HG03280 (cell line): ENCODE results near the gene JAG2.

Experiments
- ATAC-seq: cut with Tn5 transposase; IDR thresholded peaks from one replicate; pipeline ENCODE4 v1.9.1; 2021; ENCODE audit warnings: mild to moderate bottlenecking, moderate library complexity; ENCODE audit not compliant: unreplicated experiment

JAG2 gene

DNA sequence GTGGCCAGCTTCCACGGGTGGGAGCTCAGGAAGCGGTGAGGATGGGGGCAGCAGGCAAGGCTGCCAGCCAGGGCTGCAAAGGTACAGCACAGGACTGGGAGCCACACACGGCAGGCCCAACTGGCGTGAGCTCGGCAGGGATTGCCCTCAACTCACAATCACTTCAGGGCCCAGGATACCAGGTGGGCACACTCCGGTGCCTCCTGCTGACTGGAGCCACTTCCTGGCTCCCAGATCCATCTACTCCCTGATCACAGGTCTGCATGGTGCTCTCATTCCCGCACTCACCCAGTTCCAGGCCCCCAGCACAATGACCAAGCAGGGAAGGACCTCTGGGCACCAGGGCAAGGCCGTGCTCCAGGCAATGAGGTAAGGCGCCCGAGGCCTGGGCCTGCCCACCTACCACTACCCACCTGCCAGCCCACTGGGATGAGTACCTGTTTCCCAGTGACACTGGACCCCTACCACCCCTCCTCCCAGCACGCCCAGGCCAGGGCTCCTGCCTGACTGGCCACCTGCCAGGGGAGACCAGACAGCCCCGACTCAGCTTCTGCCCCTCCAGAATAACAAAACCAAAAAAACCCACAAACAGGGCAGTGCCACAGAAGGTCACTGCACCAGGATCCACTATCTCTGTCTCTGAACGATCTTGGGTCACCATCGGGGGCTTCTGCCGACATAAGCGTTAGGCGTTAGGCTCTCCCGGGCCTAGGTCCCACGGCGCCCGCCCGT lies 1.8 kb downstream of the JAG2 start:
- ATAC-seq, result no peak

DNA sequence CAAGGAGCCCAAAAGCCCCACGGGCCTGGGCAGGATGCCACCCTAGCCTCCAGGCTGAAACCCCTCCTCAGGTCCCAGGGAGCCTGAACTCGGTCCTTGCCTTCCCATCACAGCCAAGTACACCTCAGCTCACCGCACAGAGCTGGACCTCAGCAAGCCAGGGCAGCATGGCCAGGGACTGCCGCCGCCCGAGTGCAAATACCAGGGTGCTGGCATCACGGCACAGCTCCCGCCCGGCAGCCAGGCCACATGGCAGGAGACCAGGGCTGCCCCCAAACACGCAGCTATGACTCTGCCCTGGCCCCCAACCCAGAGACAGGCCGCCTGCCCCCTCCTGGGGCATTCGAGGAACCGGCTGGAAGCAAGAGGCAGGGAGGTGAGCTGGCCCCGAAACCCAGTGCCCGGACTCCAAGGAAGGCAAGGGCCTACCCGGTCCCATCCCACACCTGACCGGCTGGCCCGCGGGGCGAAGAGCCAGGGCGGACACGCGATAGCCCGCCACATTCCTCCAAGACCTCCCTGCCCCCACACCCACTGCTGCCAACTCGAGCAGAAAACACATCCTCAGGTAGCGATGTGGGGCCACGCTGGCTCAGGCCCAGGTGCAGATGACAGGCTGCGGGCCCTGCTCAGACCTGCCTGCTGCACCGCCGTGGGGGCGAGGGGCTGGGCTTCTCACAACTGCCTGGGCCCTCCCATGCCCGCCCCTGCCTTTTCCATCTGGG lies 2.7 kb downstream of the JAG2 start:
- no peak for ATAC-seq

DNA sequence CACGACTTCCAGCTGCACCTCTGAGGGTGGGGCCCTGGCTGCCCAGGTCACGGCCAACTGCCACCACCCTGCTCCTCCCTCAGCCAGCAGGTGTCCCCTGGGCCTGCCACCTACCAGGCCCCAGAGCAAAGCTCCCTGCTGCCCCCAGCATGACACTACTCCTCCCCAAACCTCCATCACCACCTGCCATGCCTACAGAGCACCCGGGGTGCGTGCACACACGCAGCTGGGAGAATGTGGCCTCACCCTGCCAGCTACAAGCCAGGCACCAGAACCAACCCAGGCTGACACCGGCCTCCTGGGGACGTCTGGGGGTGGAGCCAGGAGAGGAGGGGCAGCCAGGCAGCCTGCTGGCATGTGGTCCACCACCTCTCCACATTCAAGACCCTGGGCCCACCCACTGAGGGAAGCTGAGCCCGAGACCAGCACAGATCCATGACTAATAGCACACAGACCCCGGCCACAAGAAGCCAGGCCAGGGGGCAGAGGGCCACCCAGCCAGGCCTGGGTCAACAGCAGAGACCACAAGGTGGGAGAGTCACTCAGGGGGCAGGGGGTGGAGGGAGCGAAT lies 3.4 kb downstream of the JAG2 start:
- ATAC-seq, result no peak

DNA sequence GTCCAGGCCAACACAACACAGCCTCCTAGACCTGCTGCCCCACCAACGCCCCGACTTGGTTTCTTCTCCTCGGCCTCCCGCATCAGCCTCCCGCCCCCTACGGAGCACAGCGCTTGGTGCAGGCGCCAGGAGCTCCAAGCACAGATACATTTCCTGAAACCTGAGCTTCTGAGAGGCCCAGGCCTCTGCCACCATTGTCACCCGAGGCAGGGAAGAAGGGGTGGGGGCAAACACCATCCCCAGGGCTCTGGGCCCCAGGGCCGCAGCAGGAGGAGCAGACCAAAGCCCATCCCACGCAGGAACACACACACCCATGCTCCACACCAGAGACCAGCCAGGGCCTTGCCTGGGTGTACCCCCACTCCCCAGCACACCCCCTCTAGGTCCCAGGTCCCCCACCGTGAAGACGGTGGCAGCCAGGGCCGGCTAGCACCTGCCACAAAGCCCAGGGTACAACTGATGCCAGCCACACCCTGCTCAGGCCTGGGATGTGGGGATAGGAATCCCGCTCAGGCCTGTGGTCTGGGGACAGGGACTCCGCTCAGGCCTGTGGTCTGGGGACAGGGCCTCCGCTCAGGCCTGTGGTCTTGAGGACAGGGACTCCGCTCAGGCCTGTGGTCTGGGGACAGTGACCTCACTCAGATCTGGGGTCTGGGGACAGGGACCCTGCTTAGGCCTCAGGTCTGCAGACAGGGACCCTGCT lies 5.4 kb downstream of the JAG2 start:
- ATAC-seq, result no peak

DNA sequence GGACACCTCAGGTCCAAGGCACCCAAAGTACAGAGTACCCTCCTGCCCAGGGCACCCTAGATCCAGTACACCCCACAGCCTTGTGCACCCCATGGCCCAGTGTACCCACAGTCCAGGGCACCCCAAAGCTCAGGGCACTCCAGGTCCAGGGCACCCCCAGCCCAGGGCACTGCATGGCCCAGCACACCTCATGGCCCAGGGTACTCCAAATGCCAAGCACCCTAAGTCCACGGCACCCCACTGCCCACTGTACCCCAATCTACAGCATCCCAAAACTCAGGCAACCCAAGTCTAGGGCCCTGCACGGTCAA lies 6.0 kb downstream of the JAG2 start:
- no peak for ATAC-seq

DNA sequence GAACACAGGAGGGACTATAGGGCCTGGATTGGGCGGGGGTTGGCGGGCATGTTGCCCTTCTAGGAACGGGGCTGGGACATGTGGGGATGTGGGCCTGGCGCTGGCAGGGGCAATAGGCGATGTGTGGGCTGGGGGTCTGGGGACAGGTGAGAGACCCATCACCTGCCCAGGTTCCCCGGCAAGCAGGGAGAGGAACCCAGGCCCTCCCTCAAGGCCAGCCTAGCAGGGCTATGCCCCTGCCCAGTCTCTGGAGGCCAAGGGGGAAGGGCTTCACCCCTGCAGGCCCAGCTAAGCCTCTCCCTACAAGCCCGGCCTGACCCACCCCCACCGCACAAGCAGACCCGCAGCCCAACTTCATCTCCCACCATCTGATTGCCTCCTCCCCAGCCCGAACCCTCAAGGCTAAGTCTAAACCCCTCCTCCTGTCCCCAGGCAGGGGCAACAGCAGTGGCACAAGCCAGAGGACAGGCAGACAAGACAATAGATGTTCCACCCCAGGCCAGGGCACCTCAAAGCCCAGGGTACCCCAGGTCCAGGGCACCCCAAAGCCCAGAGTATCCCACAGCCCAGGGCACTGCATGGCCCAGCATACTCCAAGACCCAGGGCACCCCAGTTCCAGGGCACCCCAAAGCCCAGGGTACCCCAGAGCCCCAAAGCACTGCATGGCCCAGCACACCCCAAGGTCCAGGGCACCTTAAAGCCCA lies 6.5 kb downstream of the JAG2 start:
- no peak for ATAC-seq

DNA sequence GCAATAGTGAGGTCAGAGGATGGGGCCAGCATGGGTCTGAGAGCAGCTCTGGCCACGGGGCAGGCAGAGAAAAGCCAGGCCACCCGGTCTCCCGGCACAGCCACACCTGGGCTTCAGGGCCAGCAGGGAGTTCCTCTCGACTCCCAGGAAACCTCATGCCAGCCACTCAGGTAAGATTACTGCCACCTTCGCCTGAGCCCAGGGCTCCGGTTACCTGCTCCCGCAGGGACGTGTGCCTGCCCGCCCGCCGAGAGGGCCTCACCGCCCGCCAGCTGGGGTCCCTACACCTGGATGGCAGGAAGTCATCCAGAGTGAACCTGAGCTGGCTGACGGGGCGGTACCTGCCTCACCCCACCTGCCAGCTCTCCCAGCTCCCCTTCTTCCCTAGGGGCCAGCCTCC lies 7.3 kb downstream of the JAG2 start:
- no peak for ATAC-seq

DNA sequence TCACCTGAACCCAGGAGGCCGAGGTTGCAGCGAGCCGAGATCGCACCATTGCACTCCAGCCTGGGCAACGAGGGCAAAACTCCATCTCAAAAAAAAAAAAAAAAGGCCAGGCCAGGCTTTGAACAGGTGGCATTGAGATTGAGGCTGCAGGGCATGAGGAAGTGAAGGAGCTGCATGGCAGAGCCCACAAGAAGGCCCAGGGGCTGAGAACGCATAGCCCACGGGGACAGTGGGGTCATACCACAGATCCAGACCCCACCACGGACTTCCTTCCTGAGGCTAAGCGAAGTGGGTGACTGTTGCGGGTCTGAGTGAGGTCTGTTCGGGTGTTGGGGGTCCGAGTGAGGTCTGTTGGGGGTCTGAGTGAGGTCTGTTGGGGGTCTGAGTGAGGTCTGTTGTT lies 7.8 kb downstream of the JAG2 start:
- no peak for ATAC-seq

DNA sequence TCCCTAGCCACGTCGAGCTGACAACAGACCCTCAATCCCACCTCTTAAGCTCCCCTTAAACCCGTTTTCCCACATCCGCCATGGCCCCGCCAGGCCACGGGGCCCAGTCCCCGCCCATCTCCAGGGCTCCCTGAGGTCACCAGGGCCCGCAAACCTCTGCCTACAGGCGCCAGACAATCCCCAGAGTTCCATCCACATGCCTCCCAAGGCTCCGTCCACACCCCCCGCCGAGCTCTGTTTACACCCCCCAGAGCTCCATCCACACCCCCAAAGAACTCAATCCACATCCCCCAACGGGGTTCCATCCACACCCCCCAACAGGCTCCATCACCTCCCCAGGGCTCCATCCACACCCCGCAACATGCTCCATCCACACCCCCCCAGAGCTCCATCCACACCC lies 9.2 kb downstream of the JAG2 start:
- no peak for ATAC-seq

DNA sequence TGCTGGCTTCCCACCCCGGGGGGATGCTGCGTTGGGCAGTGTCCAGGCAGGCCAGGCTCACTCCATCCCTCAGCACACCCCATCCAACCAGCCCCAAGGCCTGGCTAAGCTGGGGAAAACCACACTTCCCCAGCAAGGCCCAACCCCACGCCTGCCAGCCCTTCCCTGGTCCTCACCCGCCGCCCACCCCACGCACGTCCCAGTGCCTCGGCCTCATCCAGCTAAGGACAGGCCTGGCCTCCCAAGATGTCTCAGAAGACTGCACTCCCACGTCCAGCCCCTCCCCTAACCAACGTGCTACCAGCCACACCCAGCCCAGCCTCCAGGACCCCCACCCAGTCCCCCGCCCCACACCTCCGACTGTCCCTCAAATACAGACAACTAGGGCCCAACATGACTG lies 9.8 kb downstream of the JAG2 start:
- ATAC-seq, result no peak

DNA sequence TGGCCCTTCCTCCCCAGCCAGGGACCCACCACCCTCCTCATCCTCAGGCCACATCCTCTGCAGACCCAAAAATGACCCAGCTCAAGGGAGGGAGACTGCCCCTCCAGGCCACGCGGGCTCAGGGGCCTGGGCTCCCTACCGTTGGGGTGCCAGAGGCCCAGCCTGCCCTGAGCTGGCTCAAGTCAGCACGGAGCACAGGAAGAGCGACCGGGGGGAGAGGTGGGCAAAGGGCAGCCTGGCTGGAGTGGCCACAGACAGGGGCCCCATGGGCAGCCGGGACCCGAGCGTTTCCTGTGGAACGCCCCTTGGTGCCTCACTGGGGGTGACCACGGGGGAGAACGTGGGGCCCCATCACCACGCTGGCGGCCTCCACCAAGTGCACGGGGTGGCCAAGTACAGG lies 10.7 kb downstream of the JAG2 start:
- ATAC-seq, result no peak

DNA sequence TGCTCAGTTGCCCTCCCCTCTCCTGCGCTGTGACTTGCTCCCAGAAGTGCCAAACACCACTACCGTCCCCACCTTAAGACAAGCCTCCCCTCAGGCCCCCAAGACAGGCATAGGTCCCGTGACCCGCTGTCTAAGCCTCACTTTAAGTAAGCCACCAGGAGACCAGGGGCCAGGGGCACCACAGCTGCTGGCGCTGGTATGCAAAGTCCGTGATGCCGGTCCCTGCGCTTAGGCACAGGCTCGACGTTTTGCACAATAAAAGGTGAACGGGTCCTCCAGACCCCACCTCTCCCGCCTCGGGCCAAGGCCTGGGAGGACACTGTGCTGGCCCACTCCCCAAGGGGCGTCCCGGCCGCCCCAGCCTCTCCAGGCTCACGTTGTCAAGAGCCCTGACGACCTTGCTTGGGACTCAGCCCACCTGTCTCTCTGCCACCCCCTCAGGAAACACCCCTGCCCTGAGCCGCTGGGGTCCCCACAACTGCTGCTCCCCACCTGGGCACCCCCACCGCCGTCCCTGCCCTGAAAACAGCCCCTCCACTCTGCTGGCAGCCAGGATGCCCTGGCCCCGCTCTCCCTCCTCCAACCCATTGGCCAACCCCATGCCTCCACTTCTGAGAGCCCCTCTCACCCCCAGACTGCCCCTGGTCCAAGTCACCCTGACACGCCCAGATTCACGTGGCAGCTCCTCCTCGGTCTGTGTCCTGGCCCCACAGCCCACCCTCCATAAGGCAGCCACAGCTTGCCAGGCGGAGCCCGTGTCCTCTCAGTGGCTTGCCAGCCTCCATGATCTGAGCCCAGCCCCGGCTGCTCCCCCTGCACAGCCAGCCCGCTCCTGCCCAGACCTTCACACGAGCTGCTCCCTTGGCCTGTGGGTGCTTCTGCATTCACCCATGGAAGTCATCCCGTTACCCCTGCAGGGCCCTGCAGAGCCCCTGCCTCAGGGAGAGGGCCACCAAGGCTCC lies 11.9 kb downstream of the JAG2 start:
- no peak for ATAC-seq

DNA sequence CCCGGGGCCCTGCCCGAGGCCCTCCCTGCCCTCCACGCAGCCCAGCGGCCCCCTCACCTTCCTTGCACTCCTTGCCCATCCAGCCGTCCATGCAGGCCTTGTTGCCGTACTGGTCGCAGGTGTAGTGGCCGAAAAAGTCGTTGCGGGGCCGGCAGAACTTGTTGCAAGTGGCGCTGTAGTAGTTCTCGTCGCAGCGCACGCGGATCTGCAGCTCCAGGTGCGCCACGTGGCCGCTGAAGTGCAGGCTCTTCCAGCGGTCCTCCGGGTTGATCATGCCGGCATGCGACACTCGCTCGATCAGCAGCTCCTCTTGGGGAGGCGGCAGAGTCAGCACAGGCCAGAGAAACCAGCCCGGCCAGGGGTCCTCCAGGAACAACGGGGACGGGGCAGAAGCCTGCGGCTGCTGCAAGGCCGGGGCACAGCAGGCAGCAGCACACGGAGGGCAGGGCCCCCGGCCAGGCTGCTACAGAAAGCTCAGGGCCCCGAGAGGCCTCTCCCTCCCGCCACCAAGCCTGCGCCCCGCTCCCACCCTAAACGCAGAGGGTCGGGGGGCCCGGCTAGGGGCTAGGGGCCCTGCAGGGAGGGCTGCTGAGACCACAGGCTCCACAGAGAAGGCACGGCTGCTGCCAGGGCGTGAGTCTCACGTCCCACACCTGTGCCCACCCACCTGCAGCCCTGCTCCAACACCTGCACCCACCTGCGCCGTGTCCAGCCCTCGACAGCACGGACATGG lies 12.7 kb downstream of the JAG2 start:
- no peak for ATAC-seq

DNA sequence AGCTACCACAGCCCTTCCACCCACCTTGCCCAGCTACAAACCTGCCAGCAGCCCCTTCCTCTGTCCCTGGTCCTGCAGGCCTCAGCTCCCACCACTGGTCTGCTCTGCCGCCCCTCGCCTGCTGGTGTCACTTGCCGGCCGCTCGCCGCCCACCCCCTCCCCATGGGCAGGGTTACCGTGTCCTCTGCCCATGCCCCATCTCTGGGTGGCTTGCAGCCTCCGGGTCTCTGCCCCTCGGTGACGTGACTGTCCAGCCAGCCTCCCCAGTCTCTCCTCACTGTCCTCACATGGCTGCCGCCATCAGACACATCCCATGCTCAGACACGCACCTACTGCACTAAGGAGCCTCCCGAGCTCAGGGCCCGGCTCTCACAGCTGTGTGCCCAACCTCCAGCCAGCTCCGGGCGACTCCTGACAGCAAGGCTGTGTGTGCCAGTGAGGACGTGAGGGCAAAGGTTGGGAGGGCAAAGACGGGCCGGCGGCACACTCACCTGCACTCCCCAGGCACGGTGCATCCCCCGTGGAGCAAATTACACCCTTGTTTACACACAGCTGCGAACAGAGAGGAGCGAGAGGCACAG lies 13.4 kb downstream of the JAG2 start:
- no peak for ATAC-seq

DNA sequence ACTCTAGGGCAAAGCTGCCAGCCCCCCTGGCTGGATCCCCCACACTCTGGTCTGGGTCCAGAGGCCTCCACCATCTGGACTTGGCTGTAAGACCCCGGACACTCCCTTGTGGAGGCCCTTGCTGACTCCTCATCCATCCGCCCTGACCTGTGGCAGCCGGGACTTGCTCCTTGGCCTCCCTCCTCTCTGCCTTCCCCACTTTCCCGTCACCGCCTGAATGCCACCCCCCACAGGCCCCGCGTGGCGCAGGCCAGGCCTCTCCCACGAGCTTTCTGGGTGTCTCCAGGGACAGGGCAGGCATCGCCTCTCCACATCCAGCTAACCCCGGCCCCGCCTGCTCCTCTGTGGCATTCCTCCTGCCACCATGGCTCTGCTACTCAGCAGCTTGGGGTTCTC lies 14.1 kb downstream of the JAG2 start:
- ATAC-seq, result no peak

DNA sequence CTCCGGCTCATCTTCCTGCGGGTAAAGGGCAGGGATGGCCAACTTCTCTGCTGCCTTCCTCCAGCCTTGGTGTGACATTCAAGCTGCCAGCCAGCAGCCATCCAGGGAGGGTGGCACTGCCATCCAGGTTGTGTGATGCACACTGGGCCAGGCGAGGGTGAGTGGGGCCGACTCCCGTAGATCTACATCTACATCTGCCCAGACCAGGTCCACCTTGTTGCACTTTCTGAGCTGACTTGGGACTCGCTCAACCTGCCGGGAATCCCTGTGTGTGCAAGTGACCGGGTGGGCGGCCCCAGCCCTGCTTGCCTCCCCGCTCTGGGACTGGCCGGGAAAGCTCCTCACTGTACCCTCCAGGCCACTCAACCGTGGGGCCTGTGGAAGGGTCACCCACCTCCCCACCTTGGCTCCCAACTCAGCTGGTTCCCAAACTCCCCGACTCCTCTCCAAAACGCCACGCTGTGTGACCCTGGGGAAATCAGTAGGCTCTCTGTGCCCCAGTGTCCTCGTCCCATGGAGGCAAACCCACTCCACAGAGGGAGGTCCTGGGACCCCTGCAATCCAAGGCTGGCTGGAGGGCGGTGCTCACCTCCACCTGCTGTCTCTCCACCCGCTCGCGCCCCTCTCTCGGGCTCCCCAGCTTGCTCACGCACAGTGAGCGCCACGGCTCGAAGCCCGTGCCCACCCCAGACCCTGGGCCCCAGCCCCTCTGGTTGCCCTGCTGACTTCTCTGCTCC lies 14.7 kb downstream of the JAG2 start:
- no peak for ATAC-seq

DNA sequence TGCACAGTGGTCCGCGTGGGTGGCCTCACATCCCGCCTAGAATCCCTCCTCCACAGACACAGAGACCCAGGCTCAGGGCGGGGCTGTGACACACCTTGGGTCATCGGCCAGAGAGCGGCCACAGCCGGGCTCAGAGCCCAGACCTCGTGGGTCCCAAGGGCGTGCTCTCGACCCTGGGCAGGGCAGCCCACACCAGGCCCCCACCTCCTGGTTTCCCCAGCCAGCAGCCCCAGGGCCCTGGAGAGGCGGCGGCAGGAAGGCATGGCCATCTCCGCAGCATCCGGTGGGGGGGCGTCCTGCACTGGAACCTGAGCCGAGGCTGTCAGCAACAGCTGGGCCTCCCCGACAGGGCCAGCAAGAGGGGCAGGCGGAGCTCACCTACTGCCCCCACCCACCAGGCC lies 15.2 kb downstream of the JAG2 start:
- no peak for ATAC-seq

DNA sequence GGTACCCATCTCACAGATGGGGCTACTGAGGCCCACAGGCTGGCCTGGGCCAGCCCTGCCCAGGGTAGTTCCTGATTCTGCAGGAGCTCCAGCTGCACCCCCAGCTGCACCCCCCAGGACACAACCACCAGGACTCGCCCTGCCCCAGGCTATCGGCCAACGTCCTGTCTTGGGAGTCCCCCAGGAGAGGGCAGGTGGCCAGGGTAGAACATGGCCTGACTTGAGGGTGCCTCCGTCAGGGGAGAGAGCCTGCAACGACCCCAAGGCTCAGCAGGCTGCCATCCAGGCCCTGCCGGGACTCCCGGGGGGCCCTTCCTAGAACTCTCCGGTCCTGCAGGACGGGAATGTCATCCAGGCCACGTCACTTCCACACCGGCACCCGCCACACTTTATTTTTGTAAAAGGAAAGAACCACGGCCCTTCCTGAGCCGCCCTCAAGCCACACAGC lies 15.8 kb downstream of the JAG2 start:
- no peak for ATAC-seq
